ENCODE measurements around the gene TNF. TPM values are rescaled to one million over a fixed set of nuclear protein-coding genes. Genes with fewer than 3 reads are reported as not detected.

Gene TNF
- total and polyA plus RNA-seq, 2 of the 13 experiments (the other 11 are each of a cell fraction or from before 2014, with no cell fraction given), result not detected

DNA sequence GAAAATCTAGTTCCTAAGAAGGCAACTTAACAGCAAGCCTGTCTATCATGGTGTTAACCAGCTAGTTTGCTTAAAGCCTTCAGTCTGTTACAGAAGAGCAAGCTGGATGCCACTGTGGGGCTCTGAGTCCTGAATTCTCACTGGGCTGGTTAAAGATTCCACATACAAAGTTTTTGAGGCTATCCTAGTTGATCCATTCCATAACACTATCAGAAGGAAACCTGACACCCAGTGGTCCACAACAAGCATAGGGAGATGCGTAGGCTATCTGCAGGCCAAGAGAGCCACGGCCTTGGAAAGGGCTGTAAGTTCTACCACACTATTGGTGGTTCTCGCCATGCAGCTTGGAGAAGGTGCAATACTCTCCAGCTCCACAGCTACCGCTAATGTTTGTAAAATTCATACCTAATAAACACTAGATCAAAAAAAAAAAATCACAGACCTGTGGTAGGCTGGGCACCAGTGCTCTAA is 47.0 kb upstream of the TNF start (continued):
- TF ChIP-seq FOXM1 (CRISPR knock-in tag; IDR thresholded peaks at IDR 0.05), result no peak
- TF ChIP-seq, protein P1, sequence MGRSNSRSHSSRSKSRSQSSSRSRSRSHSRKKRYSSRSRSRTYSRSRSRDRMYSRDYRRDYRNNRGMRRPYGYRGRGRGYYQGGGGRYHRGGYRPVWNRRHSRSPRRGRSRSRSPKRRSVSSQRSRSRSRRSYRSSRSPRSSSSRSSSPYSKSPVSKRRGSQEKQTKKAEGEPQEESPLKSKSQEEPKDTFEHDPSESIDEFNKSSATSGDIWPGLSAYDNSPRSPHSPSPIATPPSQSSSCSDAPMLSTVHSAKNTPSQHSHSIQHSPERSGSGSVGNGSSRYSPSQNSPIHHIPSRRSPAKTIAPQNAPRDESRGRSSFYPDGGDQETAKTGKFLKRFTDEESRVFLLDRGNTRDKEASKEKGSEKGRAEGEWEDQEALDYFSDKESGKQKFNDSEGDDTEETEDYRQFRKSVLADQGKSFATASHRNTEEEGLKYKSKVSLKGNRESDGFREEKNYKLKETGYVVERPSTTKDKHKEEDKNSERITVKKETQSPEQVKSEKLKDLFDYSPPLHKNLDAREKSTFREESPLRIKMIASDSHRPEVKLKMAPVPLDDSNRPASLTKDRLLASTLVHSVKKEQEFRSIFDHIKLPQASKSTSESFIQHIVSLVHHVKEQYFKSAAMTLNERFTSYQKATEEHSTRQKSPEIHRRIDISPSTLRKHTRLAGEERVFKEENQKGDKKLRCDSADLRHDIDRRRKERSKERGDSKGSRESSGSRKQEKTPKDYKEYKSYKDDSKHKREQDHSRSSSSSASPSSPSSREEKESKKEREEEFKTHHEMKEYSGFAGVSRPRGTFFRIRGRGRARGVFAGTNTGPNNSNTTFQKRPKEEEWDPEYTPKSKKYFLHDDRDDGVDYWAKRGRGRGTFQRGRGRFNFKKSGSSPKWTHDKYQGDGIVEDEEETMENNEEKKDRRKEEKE (IDR thresholded peaks at IDR 0.05), result no peak
- TF ChIP-seq, protein P2, sequence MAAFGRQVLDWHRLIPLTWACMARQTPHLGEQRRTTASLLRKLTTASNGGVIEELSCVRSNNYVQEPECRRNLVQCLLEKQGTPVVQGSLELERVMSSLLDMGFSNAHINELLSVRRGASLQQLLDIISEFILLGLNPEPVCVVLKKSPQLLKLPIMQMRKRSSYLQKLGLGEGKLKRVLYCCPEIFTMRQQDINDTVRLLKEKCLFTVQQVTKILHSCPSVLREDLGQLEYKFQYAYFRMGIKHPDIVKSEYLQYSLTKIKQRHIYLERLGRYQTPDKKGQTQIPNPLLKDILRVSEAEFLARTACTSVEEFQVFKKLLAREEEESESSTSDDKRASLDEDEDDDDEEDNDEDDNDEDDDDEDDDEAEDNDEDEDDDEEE (CRISPR knock-in tag; IDR thresholded peaks at IDR 0.05), result no peak
- TF ChIP-seq ZC3H4 (CRISPR knock-in tag; IDR thresholded peaks at IDR 0.05; ENCODE audit: borderline replicate concordance), result no peak
- TF ChIP-seq, protein P3, sequence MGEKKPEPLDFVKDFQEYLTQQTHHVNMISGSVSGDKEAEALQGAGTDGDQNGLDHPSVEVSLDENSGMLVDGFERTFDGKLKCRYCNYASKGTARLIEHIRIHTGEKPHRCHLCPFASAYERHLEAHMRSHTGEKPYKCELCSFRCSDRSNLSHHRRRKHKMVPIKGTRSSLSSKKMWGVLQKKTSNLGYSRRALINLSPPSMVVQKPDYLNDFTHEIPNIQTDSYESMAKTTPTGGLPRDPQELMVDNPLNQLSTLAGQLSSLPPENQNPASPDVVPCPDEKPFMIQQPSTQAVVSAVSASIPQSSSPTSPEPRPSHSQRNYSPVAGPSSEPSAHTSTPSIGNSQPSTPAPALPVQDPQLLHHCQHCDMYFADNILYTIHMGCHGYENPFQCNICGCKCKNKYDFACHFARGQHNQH (CRISPR knock-in tag; IDR thresholded peaks at IDR 0.05), result no peak
- TF ChIP-seq SIX1 (CRISPR knock-in tag; IDR thresholded peaks at IDR 0.05; ENCODE audit: borderline replicate concordance), result peak; percentile 82; the same call in 1 of the 2 replicates
- no peak for TF ChIP-seq ZBTB3 (CRISPR knock-in tag; IDR thresholded peaks at IDR 0.05; ENCODE audit: borderline replicate concordance, low read depth)
- TF ChIP-seq, protein P4, sequence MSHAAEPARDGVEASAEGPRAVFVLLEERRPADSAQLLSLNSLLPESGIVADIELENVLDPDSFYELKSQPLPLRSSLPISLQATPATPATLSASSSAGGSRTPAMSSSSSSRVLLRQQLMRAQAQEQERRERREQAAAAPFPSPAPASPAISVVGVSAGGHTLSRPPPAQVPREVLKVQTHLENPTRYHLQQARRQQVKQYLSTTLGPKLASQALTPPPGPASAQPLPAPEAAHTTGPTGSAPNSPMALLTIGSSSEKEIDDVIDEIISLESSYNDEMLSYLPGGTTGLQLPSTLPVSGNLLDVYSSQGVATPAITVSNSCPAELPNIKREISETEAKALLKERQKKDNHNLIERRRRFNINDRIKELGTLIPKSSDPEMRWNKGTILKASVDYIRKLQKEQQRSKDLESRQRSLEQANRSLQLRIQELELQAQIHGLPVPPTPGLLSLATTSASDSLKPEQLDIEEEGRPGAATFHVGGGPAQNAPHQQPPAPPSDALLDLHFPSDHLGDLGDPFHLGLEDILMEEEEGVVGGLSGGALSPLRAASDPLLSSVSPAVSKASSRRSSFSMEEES (CRISPR knock-in tag; IDR thresholded peaks at IDR 0.05), result no peak
- TF ChIP-seq ZNF121 (CRISPR knock-in tag; IDR thresholded peaks at IDR 0.05), result no peak
- TF ChIP-seq, protein P5, sequence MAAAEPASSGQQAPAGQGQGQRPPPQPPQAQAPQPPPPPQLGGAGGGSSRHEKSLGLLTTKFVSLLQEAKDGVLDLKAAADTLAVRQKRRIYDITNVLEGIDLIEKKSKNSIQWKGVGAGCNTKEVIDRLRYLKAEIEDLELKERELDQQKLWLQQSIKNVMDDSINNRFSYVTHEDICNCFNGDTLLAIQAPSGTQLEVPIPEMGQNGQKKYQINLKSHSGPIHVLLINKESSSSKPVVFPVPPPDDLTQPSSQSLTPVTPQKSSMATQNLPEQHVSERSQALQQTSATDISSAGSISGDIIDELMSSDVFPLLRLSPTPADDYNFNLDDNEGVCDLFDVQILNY (CRISPR knock-in tag; conservative IDR thresholded peaks at IDR 0.05), result no peak
- TF ChIP-seq NRL (CRISPR knock-in tag; IDR thresholded peaks at IDR 0.05; ENCODE audit: borderline replicate concordance), result no peak
- TF ChIP-seq CBFB (CRISPR knock-in tag; IDR thresholded peaks at IDR 0.05), result no peak
- TF ChIP-seq CTCF (CRISPR knock-in tag; IDR thresholded peaks at IDR 0.05), result peak; percentile 27; the same call in 1 of the 2 replicates
- no peak for TF ChIP-seq HNF4G (IDR thresholded peaks at IDR 0.05; ENCODE audit: borderline replicate concordance, low read depth, low read length)
- TF ChIP-seq HNF4G (CRISPR knock-in tag; IDR thresholded peaks at IDR 0.05; ENCODE audit: borderline replicate concordance, low read depth), result no peak
- no peak for TF ChIP-seq ZNF484 (CRISPR knock-in tag; IDR thresholded peaks at IDR 0.05; ENCODE audit: borderline replicate concordance, low read depth)
- TF ChIP-seq ZNF773 (CRISPR knock-in tag; IDR thresholded peaks at IDR 0.05; ENCODE audit: borderline replicate concordance), result no peak
- TF ChIP-seq ZNF256 (CRISPR knock-in tag; conservative IDR thresholded peaks at IDR 0.05), result no peak
- 0 out of 2 replicates have a peak, but pooled peaks have one; percentile 51 for TF ChIP-seq ZNF230 (CRISPR knock-in tag; IDR thresholded peaks at IDR 0.05)
- TF ChIP-seq PCBP1 (IDR thresholded peaks at IDR 0.05; ENCODE audit: borderline replicate concordance, low read depth, low read length), result no peak
- no peak for TF ChIP-seq ARID2 (CRISPR knock-in tag; IDR thresholded peaks at IDR 0.05; ENCODE audit: borderline replicate concordance)
